Measurements from ENCODE around the gene ACBD5.
"Not testable (repeated sequence)": the region's sequence is repeated elsewhere in the genome, so short reads cannot be mapped to it uniquely, and the experiment has no call there.

ACBD5 gene

GRCh38 chr10:27241010-27241651, 534 bp upstream of the ACBD5 start:
- peak; percentile 18 to 26 for DNase-seq

GRCh38 chr10:27237531-27237930, 3.1 kb downstream of the ACBD5 start:
- DNase-seq: not testable (repeated sequence)

GRCh38 chr10:27236589-27237128, 3.9 kb downstream of the ACBD5 start:
- not testable (repeated sequence) for DNase-seq

- DNase-seq: no peak
These were observed 4.9 kb downstream of the ACBD5 start for GRCh38 chr10:27235706-27236105.

- DNase-seq: no peak
These were observed 10.6 kb downstream of the ACBD5 start for GRCh38 chr10:27230022-27230421.

GRCh38 chr10:27225642-27226257, 14.8 kb downstream of the ACBD5 start:
- DNase-seq: no peak

- DNase-seq: no peak
These were observed 15.5 kb downstream of the ACBD5 start for GRCh38 chr10:27225011-27225590.

GRCh38 chr10:27223964-27224363, 16.6 kb downstream of the ACBD5 start:
- peak in 1 of 2 donors; percentile 51 for DNase-seq

- DNase-seq: no peak
These were observed 33.2 kb downstream of the ACBD5 start for GRCh38 chr10:27207350-27207749.

- DNase-seq: no peak
These were observed 36.8 kb downstream of the ACBD5 start for GRCh38 chr10:27203806-27204205.

GRCh38 chr10:27197980-27198620, 42.5 kb downstream of the ACBD5 start:
- no peak for DNase-seq

GRCh38 chr10:27192284-27192683, 48.3 kb downstream of the ACBD5 start:
- DNase-seq: peak; percentile 44 to 61

- DNase-seq: no peak
These were observed 50.1 kb downstream of the ACBD5 start for GRCh38 chr10:27190508-27190907.

- no peak for DNase-seq
These were observed 51.7 kb downstream of the ACBD5 start for GRCh38 chr10:27188897-27189296.

GRCh38 chr10:27188259-27188658, 52.3 kb downstream of the ACBD5 start:
- DNase-seq: no peak

- DNase-seq: no peak
These were observed 70.7 kb downstream of the ACBD5 start for GRCh38 chr10:27169849-27170248.

GRCh38 chr10:27158421-27158820, 82.2 kb downstream of the ACBD5 start:
- no peak for DNase-seq

GRCh38 chr10:27157150-27157549, 83.4 kb downstream of the ACBD5 start:
- DNase-seq: peak in 1 of 2 donors; percentile 20

GRCh38 chr10:27156566-27156965, 84.0 kb downstream of the ACBD5 start:
- DNase-seq: not testable (repeated sequence)

- peak; percentile 94 to 97 for DNase-seq
These were observed 85.4 kb downstream of the ACBD5 start, which contains the start of gene MASTL for GRCh38 chr10:27155066-27155754. Gene MASTL, plus strand, starts transcription at chr10:27155352. Its CDS starts 75 bp downstream, at chr10:27155427.

GRCh38 chr10:27153845-27154193, 86.8 kb downstream of the ACBD5 start:
- peak; percentile 40 to 45 for DNase-seq

- no peak for DNase-seq
These were observed 87.3 kb downstream of the ACBD5 start for GRCh38 chr10:27153329-27153728.

GRCh38 chr10:27152687-27153086, 87.9 kb downstream of the ACBD5 start:
- no peak for DNase-seq

Data from inflammatory macrophage treated with lipopolysaccharide for 1 hour (primary cell).